HepG2 (cell line): ENCODE results near the gene SULT1C4. TPM values are rescaled to one million over a fixed set of nuclear protein-coding genes. Genes with fewer than 3 reads are reported as not detected.

Experiments used
- EP300 ChIP-seq, 3 experiments: sonication (generic) in 1 of 3; formaldehyde crosslinking in 1 of 3; IDR thresholded peaks; 2 replicates each; pipeline versions ENCODE4 v1.5.1 to v1.6.1; 2011 to 2020; ENCODE audit warnings: low read depth in 2 of 3, low read length in 2 of 3, borderline replicate concordance in 1 of 3, improper control_type of control experiment in 1 of 3, mild to moderate bottlenecking in 1 of 3, missing genetic modification reagents in 1 of 3, moderate library complexity in 1 of 3
- FOSL2 ChIP-seq: sonication (generic); formaldehyde crosslinking; IDR thresholded peaks from 2 replicates; pipeline ENCODE4 v1.4.0; 2020; ENCODE audit warnings: missing genetic modification reagents
- FOXP1 ChIP-seq, 2 experiments: fragments of 450-650 bp in 1 of 2; IDR thresholded peaks; 2 replicates each; pipeline ENCODE4 v1.6.1; 2017 to 2018; ENCODE audit warnings: antibody characterized with exemption in 1 of 2
- HMG20A ChIP-seq: IDR thresholded peaks from 2 replicates; pipeline ENCODE4 v1.6.1; 2016; ENCODE audit warnings: borderline replicate concordance
- JUN ChIP-seq: sonication (generic); formaldehyde crosslinking; IDR thresholded peaks from 2 replicates; pipeline ENCODE4 v1.4.0; 2020; ENCODE audit warnings: mild to moderate bottlenecking, missing genetic modification reagents
- JUNB ChIP-seq: sonication (generic); formaldehyde crosslinking; IDR thresholded peaks from 2 replicates; pipeline ENCODE4 v1.8.0; 2022; ENCODE audit warnings: missing genetic modification reagents, mild to moderate bottlenecking, borderline replicate concordance
- NAIF1 ChIP-seq: sonication (generic); formaldehyde crosslinking; IDR thresholded peaks from 2 replicates; pipeline ENCODE4 v1.5.0; 2020; ENCODE audit warnings: mild to moderate bottlenecking, missing genetic modification reagents, borderline replicate concordance
- NCOA2 ChIP-seq: sonication (generic); formaldehyde crosslinking; IDR thresholded peaks from 2 replicates; pipeline ENCODE4 v1.8.0; 2022; ENCODE audit warnings: inconsistent platforms
- NR2F1 ChIP-seq, 2 experiments: fragments of 450-650 bp in 1 of 2; formaldehyde crosslinking in 1 of 2; IDR thresholded peaks; 2 replicates each; pipeline versions ENCODE4 v1.5.0 to v1.6.1; 2016 to 2020; ENCODE audit warnings: mild to moderate bottlenecking in 1 of 2, missing compliant biosample characterization in 1 of 2, missing genetic modification reagents in 1 of 2, moderate library complexity in 1 of 2
- SAP130 ChIP-seq: IDR thresholded peaks from 2 replicates; pipeline ENCODE4 v1.6.1; 2016; ENCODE audit warnings: low read depth
- SOX13 ChIP-seq, 3 experiments: fragments of 450-650 bp in 1 of 3; sonication (generic) in 1 of 3; formaldehyde crosslinking in 1 of 3; IDR thresholded peaks in 2 of 3; conservative IDR thresholded peaks in 1 of 3; 2 replicates each; pipeline versions ENCODE4 v1.5.0 to v1.6.1; 2016 to 2020; ENCODE audit warnings: antibody characterized with exemption in 1 of 3, mild to moderate bottlenecking in 1 of 3, missing compliant biosample characterization in 1 of 3, missing genetic modification reagents in 1 of 3, moderate library complexity in 1 of 3
- SOX5 ChIP-seq: IDR thresholded peaks from 2 replicates; pipeline ENCODE4 v1.6.1; 2016; ENCODE audit warnings: borderline replicate concordance
- TCF7 ChIP-seq: sonication (generic); IDR thresholded peaks from 2 replicates; pipeline ENCODE4 v1.6.1; 2016; ENCODE audit warnings: antibody characterized with exemption, low read depth
- TOPORS ChIP-seq: sonication (generic); formaldehyde crosslinking; IDR thresholded peaks from 2 replicates; pipeline ENCODE4 v1.8.0; 2023; ENCODE audit warnings: mild to moderate bottlenecking, missing genetic modification reagents
- ZBTB20 ChIP-seq: sonication (generic); formaldehyde crosslinking; IDR thresholded peaks from 2 replicates; pipeline ENCODE4 v1.8.1; 2023; ENCODE audit warnings: missing genetic modification reagents, low read depth, mild to moderate bottlenecking, borderline replicate concordance
- ZNF256 ChIP-seq: sonication (generic); formaldehyde crosslinking; conservative IDR thresholded peaks from 2 replicates; pipeline ENCODE4 v1.4.0; 2020; ENCODE audit warnings: missing genetic modification reagents
- ZNF335 ChIP-seq: sonication (generic); formaldehyde crosslinking; IDR thresholded peaks from 2 replicates; pipeline ENCODE4 v1.4.0; 2020; ENCODE audit warnings: missing genetic modification reagents
- ZSCAN21 ChIP-seq: sonication (generic); formaldehyde crosslinking; IDR thresholded peaks from 2 replicates; pipeline ENCODE4 v1.8.0; 2022; ENCODE audit warnings: mild to moderate bottlenecking, missing genetic modification reagents, moderate library complexity, borderline replicate concordance
- polyA plus RNA-seq, 8 experiments: library from polyadenylated mRNA; depleted of rRNA in 3 of 8; stranded (reverse) in 7 of 8; unstranded in 1 of 8; fragments of >200 nt; fragmentation: Illumina TruSeq in 4 of 8; extraction: Trizol in 4 of 8; gene quantifications; 2 replicates each; pipeline versions ENCODE4 v1.2.1 to v1.2.3, GENCODE V29; 2011 to 2016; ENCODE audit warnings: low read depth in 4 of 8, missing spikeins in 1 of 8, mixed read lengths in 1 of 8; ENCODE audit not compliant: insufficient read depth in 1 of 8
- total RNA-seq, 5 experiments: library from RNA; depleted of rRNA; stranded (reverse); fragments of >200 nt; fragmentation: Illumina TruSeq; extraction: Trizol; gene quantifications; 2 replicates each; pipeline ENCODE4 v1.2.3, GENCODE V29; 2016; ENCODE audit warnings: low read depth in 1 of 5
- TF ChIP-seq, protein P1 (sequence below): IDR thresholded peaks from 2 replicates; pipeline ENCODE4 v1.4.0; 2020; ENCODE audit warnings: mild to moderate bottlenecking, missing genetic modification reagents
- TF ChIP-seq, protein P2 (sequence below): sonication (generic); formaldehyde crosslinking; IDR thresholded peaks from 2 replicates; pipeline ENCODE4 v1.9.0; 2021; ENCODE audit warnings: missing genetic modification reagents, mild to moderate bottlenecking, borderline replicate concordance

Gene SULT1C4
- total and polyA plus RNA-seq, 2 of the 13 experiments (the other 11 are each of a cell fraction or from before 2014, with no cell fraction given) = 1.3 to 8.6 TPM

DNA sequence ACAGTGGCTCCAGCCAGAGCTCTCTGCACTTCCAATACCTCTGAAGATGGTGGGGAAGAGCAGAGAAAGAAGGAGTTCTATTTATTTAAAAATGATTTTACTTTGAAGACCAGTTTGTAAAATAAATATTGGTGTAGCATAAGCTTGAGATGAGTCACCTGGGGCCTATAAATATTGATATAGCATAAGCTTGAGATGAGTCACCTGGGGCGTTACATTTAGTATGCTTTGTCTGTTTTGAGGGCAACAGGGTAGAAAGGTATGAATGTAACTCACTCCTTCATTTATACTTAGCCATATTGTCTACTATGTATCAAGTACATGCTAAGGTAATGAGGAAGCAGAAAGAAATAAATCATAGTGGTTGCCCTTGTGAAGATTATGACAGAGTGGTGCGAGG, 7.7 kb upstream of the SULT1C4 start (continued):
- TF ChIP-seq SAP130 (CRISPR knock-in tag) (peak; percentile 39), ZBTB20 (CRISPR knock-in tag) (peak; percentile 78; the same call in 1 of the 2 replicates), NR2F1 (CRISPR knock-in tag; IDR thresholded peaks at IDR 0.05) (0 out of 4 replicates have a peak, but pooled peaks of 1 of the 2 experiments have one; percentile 15), EP300 (IDR thresholded peaks at IDR 0.05; ENCODE audit: low read depth in 2 of 2, low read length in 2 of 2) (peak in 1 of 2 experiments; percentile 85; a peak in 1 of 4 replicates), EP300 (CRISPR knock-in tag; IDR thresholded peaks at IDR 0.05; ENCODE audit: borderline replicate concordance) (no peak), ZSCAN21 (CRISPR knock-in tag) (no peak), TCF7 (peak; percentile 39; the same call in 1 of the 2 replicates), HMG20A (CRISPR knock-in tag) (peak; percentile 72; the same call in 1 of the 2 replicates), JUN (CRISPR knock-in tag) (0 out of 2 replicates have a peak, but pooled peaks have one; percentile 28), TOPORS (no peak), NCOA2 (CRISPR knock-in tag) (peak; percentile 20; the same call in 1 of the 2 replicates), FOSL2 (CRISPR knock-in tag) (peak; percentile 88), ZNF256 (CRISPR knock-in tag) (no peak), ZNF335 (CRISPR knock-in tag) (0 out of 2 replicates have a peak, but pooled peaks have one; percentile 23), SOX13 (IDR thresholded peaks at IDR 0.05) (no peak), SOX13 (CRISPR knock-in tag; conservative IDR thresholded peaks at IDR 0.05 in 1 of 2, IDR thresholded peaks at IDR 0.05 in 1 of 2) (peak in 1 of 2 experiments; percentile 28; a peak in 1 of 4 replicates), NAIF1 (no peak), JUNB (CRISPR knock-in tag) (peak; percentile 34; the same call in 1 of the 2 replicates), FOXP1 (IDR thresholded peaks at IDR 0.05) (no peak), FOXP1 (CRISPR knock-in tag; IDR thresholded peaks at IDR 0.05) (peak; percentile 38; the same call in 1 of the 2 replicates), SOX5 (CRISPR knock-in tag) (peak; percentile 45; the same call in 1 of the 2 replicates)
- TF ChIP-seq, protein P1, sequence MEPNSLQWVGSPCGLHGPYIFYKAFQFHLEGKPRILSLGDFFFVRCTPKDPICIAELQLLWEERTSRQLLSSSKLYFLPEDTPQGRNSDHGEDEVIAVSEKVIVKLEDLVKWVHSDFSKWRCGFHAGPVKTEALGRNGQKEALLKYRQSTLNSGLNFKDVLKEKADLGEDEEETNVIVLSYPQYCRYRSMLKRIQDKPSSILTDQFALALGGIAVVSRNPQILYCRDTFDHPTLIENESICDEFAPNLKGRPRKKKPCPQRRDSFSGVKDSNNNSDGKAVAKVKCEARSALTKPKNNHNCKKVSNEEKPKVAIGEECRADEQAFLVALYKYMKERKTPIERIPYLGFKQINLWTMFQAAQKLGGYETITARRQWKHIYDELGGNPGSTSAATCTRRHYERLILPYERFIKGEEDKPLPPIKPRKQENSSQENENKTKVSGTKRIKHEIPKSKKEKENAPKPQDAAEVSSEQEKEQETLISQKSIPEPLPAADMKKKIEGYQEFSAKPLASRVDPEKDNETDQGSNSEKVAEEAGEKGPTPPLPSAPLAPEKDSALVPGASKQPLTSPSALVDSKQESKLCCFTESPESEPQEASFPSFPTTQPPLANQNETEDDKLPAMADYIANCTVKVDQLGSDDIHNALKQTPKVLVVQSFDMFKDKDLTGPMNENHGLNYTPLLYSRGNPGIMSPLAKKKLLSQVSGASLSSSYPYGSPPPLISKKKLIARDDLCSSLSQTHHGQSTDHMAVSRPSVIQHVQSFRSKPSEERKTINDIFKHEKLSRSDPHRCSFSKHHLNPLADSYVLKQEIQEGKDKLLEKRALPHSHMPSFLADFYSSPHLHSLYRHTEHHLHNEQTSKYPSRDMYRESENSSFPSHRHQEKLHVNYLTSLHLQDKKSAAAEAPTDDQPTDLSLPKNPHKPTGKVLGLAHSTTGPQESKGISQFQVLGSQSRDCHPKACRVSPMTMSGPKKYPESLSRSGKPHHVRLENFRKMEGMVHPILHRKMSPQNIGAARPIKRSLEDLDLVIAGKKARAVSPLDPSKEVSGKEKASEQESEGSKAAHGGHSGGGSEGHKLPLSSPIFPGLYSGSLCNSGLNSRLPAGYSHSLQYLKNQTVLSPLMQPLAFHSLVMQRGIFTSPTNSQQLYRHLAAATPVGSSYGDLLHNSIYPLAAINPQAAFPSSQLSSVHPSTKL = peak; percentile 84
- TF ChIP-seq, protein P2, sequence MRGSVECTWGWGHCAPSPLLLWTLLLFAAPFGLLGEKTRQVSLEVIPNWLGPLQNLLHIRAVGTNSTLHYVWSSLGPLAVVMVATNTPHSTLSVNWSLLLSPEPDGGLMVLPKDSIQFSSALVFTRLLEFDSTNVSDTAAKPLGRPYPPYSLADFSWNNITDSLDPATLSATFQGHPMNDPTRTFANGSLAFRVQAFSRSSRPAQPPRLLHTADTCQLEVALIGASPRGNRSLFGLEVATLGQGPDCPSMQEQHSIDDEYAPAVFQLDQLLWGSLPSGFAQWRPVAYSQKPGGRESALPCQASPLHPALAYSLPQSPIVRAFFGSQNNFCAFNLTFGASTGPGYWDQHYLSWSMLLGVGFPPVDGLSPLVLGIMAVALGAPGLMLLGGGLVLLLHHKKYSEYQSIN (CRISPR knock-in tag) = no peak
